ENCODE data around the gene DLGAP4.

DNA sequence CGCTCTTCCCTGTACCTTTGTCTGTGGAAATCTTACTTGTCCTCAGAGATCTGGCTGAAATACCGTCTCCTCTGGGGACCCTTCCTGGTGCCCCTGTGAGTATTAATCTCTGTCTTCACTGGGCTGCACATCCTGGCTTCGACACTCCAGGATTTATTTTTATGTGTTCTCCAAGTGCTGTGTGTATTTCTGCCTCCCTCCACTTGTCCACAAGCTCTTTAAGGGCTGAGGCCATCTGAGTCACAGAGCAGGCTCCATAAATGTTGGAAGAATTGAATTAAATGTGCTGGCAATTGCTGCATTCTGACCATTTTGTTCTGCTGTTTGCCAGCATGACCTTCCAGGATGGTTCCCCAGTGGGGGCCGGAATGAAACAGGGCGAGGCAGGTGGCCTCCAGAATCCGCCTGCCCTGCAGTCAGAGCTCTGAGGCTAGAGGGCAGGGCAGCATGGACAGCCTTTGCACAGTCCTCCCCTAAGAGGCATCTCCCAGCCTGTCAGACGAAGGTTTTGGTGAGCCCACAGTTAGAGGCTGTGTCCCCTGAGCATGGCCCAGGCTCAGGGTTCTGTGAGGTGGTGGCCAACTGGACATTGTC, 105.8 kb downstream of the DLGAP4 start:
- no peak for TF ChIP-seq CC2D1A (IDR thresholded peaks at IDR 0.05)
- no peak for TF ChIP-seq TAF1 (IDR thresholded peaks at IDR 0.05; ENCODE audit: control insufficient read depth, extremely low read depth, insufficient read depth, low read length, severe bottlenecking)
- no peak for TF ChIP-seq WHSC1 (IDR thresholded peaks at IDR 0.05; ENCODE audit: low read length)
- TF ChIP-seq, protein P1, sequence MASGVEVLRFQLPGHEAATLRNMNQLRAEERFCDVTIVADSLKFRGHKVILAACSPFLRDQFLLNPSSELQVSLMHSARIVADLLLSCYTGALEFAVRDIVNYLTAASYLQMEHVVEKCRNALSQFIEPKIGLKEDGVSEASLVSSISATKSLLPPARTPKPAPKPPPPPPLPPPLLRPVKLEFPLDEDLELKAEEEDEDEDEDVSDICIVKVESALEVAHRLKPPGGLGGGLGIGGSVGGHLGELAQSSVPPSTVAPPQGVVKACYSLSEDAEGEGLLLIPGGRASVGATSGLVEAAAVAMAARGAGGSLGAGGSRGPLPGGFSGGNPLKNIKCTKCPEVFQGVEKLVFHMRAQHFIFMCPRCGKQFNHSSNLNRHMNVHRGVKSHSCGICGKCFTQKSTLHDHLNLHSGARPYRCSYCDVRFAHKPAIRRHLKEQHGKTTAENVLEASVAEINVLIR (CRISPR knock-in tag; IDR thresholded peaks at IDR 0.05) = no peak
- TF ChIP-seq, protein P2, sequence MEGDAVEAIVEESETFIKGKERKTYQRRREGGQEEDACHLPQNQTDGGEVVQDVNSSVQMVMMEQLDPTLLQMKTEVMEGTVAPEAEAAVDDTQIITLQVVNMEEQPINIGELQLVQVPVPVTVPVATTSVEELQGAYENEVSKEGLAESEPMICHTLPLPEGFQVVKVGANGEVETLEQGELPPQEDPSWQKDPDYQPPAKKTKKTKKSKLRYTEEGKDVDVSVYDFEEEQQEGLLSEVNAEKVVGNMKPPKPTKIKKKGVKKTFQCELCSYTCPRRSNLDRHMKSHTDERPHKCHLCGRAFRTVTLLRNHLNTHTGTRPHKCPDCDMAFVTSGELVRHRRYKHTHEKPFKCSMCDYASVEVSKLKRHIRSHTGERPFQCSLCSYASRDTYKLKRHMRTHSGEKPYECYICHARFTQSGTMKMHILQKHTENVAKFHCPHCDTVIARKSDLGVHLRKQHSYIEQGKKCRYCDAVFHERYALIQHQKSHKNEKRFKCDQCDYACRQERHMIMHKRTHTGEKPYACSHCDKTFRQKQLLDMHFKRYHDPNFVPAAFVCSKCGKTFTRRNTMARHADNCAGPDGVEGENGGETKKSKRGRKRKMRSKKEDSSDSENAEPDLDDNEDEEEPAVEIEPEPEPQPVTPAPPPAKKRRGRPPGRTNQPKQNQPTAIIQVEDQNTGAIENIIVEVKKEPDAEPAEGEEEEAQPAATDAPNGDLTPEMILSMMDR (IDR thresholded peaks at IDR 0.05 in 2 of 3, conservative IDR thresholded peaks at IDR 0.05 in 1 of 3; ENCODE audit: insufficient read depth in 2 of 3, low read depth in 1 of 3, low read length in 3 of 3) = no peak

Measured in K562 (cell line).